K562 (cell line): ENCODE data around the gene GALNT18.

Experiments used
- DACH1 ChIP-seq: fragments of 450-650 bp; IDR thresholded peaks from 2 replicates; pipeline ENCODE4 v1.6.1; 2018; ENCODE audit not compliant: partially characterized antibody
- E4F1 ChIP-seq: fragments of 250-450 bp; sonication (Bioruptor Pico); IDR thresholded peaks from 2 replicates; pipeline ENCODE4 v1.5.0; 2021; ENCODE audit warnings: mild to moderate bottlenecking, borderline replicate concordance
- FOS ChIP-seq: IDR thresholded peaks from 3 replicates; pipeline ENCODE4 v1.6.1; 2011; ENCODE audit not compliant: insufficient read length; ENCODE audit errors: extremely low read depth
- ZNF586 ChIP-seq: fragments of 450-650 bp; formaldehyde crosslinking; conservative IDR thresholded peaks from 2 replicates; pipeline ENCODE4 v1.4.0; 2020; ENCODE audit warnings: mild to moderate bottlenecking, moderate library complexity

GRCh38 chr11:11336664-11337063 lies 285.1 kb downstream of the GALNT18 start:
- TF ChIP-seq E4F1 (CRISPR knock-in tag) (no peak), DACH1 (no peak), FOS (no peak), ZNF586 (CRISPR knock-in tag) (no peak)
